NB4 (cell line): ENCODE results near the gene SH3BGRL3.

Source experiments
- POLR2A ChIP-seq: IDR thresholded peaks from 2 replicates; pipeline ENCODE4 v1.6.1; 2011; ENCODE audit warnings: mild to moderate bottlenecking; ENCODE audit not compliant: insufficient read length; ENCODE audit errors: extremely low read depth
- TF ChIP-seq, protein P1 (sequence below): IDR thresholded peaks from one replicate; pipeline ENCODE4 v1.5.1; 2012; ENCODE audit warnings: low read depth, low read length

DNA sequence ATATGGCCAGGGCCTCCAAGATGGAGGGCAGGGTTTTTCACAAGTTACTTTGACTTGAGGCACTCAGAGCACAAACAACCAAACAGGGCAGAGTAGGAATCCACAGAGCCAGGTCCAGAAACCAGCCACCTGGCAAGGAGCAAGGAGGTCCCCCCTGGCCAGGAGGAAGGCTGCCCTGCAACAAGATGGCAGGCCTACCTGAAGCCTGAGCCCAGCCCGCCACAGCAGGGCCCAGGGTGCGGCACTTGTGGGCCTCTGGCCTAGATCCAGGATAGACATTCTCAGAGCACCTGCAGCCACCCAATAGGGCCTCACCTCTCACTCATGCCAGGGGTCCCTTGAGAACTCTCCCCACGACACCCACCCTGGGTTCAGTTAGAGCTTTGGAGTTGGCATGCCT is 11.5 kb downstream of the SH3BGRL3 start:
- TF ChIP-seq, protein P1, sequence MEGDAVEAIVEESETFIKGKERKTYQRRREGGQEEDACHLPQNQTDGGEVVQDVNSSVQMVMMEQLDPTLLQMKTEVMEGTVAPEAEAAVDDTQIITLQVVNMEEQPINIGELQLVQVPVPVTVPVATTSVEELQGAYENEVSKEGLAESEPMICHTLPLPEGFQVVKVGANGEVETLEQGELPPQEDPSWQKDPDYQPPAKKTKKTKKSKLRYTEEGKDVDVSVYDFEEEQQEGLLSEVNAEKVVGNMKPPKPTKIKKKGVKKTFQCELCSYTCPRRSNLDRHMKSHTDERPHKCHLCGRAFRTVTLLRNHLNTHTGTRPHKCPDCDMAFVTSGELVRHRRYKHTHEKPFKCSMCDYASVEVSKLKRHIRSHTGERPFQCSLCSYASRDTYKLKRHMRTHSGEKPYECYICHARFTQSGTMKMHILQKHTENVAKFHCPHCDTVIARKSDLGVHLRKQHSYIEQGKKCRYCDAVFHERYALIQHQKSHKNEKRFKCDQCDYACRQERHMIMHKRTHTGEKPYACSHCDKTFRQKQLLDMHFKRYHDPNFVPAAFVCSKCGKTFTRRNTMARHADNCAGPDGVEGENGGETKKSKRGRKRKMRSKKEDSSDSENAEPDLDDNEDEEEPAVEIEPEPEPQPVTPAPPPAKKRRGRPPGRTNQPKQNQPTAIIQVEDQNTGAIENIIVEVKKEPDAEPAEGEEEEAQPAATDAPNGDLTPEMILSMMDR = no peak
- TF ChIP-seq POLR2A = no peak
